GM21825 (cell line): ENCODE results near the gene COL11A1.
A peak's percentile ranks its signal among the peaks of the same experiment; 100 is the strongest.
"Not testable (repeated sequence)": the region's sequence is repeated elsewhere in the genome, so short reads cannot be mapped to it uniquely, and the experiment has no call there.

Source experiments
- ATAC-seq: cut with Tn5 transposase; IDR thresholded peaks from one replicate; pipeline ENCODE4 v1.9.1; 2021; ENCODE audit warnings: mild to moderate bottlenecking, moderate library complexity; ENCODE audit not compliant: unreplicated experiment

Gene COL11A1

GRCh38 chr1:103108376-103109150 is at the start of gene COL11A1:
Gene COL11A1, minus strand, starts transcription at chr1:103108522. Its CDS starts 344 bp downstream, at chr1:103108178.
- no peak for ATAC-seq

- ATAC-seq, result no peak
These were observed 48.6 kb upstream of the COL11A1 start for GRCh38 chr1:103156966-103157365.

GRCh38 chr1:103146166-103146565 is 37.8 kb upstream of the COL11A1 start:
- no peak for ATAC-seq

- no peak for ATAC-seq
These were observed 37.1 kb upstream of the COL11A1 start for GRCh38 chr1:103145449-103145848.

GRCh38 chr1:103144681-103145080 is 36.4 kb upstream of the COL11A1 start:
- ATAC-seq, result no peak

- no peak for ATAC-seq
These were observed 34.1 kb upstream of the COL11A1 start for GRCh38 chr1:103142461-103142860.

- no peak for ATAC-seq
These were observed 21.5 kb upstream of the COL11A1 start for GRCh38 chr1:103129796-103130195.

GRCh38 chr1:103129255-103129654 is 20.9 kb upstream of the COL11A1 start:
- ATAC-seq, result no peak

- ATAC-seq, result not testable (repeated sequence)
These were observed 19.9 kb upstream of the COL11A1 start for GRCh38 chr1:103128256-103128655.

GRCh38 chr1:103125219-103125618 is 16.9 kb upstream of the COL11A1 start:
- ATAC-seq, result no peak

GRCh38 chr1:103122983-103123720 is 14.8 kb upstream of the COL11A1 start:
- ATAC-seq, result no peak

- no peak for ATAC-seq
These were observed 12.7 kb upstream of the COL11A1 start for GRCh38 chr1:103120981-103121380.

GRCh38 chr1:103112546-103112945 is 4.2 kb upstream of the COL11A1 start:
- no peak for ATAC-seq

GRCh38 chr1:103111926-103112325 is 3.6 kb upstream of the COL11A1 start:
- no peak for ATAC-seq

GRCh38 chr1:103110701-103111100 is 2.4 kb upstream of the COL11A1 start:
- ATAC-seq, result no peak

GRCh38 chr1:103109311-103109920 is 1.1 kb upstream of the COL11A1 start:
- ATAC-seq, result no peak

- ATAC-seq, result no peak
These were observed 464 bp downstream of the COL11A1 start for GRCh38 chr1:103107741-103108375.

GRCh38 chr1:103106426-103107341 is 1.6 kb downstream of the COL11A1 start:
- ATAC-seq, result peak; percentile 58

GRCh38 chr1:103101399-103101798 is 6.9 kb downstream of the COL11A1 start:
- no peak for ATAC-seq

GRCh38 chr1:103089221-103089620 is 19.1 kb downstream of the COL11A1 start:
- ATAC-seq, result no peak
